SIG-M5 treated with dmso at 0.1 percent for 504 hours (cell line): Measurements from ENCODE around the gene SOX1.

ENCODE experiments used
- DNase-seq: peaks from one replicate; lab custom pipeline; 2025; ENCODE audit not compliant: unreplicated experiment; lab: John Stamatoyannopoulos, UW

Gene SOX1

GRCh38 chr13:112071723-112072533, 5.0 kb downstream of the SOX1 start:
- no peak for DNase-seq

DNA sequence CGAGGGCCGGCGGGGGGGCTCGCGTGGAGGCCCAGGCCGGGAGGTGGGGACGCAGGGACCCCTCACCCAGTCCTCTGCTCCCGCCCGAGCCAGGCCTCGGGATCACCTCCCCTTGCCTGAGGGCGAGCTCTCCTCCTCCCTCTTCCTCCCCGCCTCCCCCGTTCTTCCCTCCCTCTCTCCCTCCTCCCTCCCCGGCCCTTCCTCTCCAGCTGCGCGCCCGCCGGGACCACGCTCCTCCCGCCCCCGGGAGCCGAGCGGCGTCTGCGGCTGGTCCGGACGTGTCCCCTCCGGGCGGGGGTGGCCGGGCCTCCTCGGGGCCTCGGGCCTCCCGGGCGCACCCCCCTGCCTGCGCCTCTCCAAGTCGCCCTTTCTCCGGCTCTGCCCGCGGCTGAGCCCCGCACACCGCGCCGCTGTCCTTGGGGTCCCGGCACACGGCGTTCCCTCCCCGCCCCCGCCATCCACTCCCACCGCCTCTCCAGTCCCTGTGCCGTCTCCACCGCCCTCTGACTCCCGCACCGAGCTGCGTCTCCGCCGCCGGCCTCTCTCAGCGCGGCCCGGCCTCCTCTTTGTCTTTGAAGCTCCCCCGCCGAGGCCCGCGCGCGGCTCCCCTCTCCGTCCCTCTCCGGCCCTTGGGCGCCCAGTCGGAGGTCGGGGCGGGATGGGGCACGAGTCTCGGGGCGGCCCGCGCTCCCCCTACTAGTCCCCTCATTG, 5.7 kb downstream of the SOX1 start:
- DNase-seq: no peak

DNA sequence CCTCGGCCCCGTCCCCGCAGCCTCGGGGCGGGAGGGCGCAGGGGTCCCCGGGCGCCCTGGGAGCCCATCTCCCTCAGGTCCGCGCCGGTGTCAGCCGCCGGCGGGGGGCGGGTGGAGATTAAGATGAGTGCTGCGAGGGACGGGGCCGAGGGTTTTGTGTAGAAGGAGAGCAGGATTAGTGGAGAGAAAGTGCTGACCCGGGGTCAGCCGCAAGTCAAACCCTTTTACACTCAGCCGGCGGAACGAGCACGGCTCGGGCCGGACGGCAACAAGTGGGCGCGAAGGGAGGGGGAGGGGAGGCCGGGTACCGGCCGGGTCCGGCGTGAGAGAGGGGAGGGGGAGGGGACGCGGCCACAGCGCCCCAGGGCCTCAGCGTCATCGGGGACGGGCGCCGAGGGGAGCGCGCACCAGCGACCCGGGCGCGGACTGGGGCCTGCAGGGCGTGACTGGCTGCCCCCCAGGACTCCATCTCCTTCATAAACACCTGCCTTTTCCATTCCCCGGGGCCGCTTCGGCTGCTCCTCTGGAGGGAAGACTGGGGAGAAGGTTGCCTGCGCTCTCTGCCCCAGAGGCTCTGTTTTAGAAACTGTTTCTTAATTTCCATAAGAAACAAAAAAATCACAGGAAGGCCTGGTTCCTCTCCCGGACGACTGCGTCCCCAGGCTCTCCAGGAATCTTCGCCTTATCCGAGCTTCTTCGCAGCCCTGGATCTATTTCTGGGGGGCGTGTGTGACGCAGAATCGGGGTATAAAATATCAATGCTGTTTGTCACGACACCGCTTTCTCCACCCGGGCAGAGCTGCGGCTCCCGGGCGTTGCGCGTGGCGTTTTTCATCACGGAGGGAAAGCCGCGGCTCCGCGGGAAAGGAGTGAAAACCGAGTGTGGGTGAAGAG, 6.5 kb downstream of the SOX1 start:
- DNase-seq: no peak

- no peak for DNase-seq
Observed at GRCh38 chr13:112074139-112074865, 7.4 kb downstream of the SOX1 start.

- DNase-seq: no peak
Observed at GRCh38 chr13:112077729-112078128, 10.8 kb downstream of the SOX1 start.

- DNase-seq: no peak
Observed at GRCh38 chr13:112078216-112078615, 11.3 kb downstream of the SOX1 start.

GRCh38 chr13:112078879-112079531, 12.1 kb downstream of the SOX1 start:
- no peak for DNase-seq

DNA sequence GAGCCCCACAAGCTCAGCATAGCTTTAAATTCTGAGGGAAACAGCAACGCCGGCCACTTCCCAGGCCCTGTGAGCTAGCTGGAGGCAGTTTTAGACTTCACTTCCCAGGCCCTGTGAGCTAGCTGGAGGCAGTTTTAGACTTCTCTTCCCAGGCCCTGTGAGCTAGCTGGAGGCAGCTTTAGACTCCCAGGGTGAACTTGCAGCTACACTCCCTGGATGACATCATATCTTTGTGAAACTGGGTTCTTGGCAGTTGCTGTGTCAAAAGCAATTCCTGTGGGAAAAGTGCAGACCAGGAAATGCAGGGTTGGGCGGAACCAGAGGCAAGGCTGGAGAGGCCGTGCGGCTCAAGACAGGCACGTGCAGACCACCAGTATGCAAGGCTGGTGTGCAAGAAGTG, 12.7 kb downstream of the SOX1 start:
- no peak for DNase-seq

DNA sequence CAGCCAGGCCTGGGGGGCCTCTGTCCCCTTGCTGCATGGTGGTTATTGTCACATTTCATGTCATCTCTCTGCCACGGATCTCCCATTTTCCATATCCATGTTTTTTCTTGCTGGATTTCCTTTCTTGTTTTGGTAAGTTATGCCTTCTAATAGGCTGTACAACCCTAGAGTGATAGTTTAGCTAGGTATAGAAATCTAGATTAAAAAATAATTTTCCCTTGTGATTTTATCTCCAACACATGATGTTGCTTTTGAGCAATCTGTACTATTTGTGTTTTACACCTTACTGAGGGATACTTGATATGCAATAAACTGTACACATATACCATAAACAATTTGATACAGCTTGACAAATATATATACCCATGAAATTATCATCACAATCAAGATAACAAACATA, 17.0 kb downstream of the SOX1 start:
- no peak for DNase-seq

DNA sequence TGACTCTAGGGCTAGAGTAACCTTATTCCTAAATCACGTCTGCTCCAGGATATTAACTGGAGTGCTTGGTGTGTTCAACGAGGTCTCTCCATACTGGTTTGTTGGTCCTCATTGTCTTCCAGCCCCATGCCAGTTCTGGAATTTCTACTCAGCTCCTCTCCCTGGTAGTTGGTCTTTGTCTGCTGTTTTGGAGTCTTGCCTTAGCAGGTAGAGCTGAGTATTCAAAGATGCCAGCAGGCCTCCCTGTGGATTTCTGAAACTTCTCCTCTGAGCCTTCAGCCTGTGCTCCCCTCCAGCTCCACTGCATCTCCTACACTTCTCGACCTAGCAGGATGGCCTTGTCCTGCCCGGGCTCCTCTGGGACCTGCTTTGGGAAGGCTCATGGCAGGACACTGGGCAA, 25.5 kb downstream of the SOX1 start:
- DNase-seq: no peak

- no peak for DNase-seq
Observed at GRCh38 chr13:112095354-112095753, 28.4 kb downstream of the SOX1 start.

DNA sequence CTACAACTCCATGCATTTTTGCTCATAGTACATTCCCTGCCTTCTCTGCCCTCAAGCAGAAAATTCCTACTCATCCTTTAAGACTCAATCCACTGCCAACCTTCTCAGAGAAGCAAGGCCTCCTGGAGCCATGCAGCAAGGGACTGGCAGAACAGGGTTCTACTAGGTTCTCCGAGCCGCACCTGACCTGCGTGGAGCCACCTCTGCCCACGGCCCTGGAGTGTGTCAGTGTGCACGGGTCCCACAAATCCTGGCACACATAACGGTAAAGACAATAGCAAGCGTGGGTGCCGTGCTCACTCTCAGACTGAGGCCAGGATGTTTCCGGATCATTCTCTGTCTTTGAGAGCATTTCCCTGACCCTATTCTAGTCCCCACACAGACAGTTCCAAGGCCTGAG, 30.0 kb downstream of the SOX1 start:
- no peak for DNase-seq

DNA sequence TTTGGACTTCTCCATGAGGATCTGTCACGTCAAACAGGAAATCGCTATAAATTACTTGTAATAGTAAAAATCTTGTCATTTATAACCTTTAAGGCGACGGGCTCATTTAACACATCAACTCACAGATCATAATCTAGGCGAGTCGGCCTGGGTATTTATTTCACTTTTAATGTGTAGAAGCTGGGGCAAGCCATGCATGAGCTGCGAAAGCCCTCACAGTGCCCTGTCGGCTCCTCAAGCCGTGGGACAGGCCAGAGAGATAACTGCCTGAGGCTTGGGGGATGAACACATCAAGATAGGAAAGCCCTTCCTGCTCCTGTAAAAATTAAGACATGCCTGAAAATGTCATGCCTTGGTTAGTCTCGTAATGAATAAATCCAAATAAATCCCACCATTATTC, 30.8 kb downstream of the SOX1 start:
- DNase-seq: no peak

DNA sequence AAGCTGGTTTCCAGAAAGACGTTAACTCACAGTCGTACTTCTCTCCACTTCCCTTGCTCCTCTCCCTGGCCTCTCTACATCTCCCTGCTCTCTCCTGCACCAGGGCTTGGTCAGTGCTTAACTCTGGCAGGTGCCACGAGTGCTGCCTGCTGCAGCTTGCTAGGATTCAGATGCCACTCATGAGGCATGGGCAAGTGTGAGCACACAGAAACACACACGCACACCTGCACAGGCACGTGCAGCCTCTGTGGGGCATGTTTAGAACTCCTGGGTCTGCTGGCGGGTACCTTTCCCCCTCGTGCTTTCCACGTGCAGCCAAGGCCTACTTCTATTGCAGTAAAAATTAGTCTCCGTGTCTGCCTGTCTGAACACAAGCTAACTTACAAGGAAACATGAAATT, 31.8 kb downstream of the SOX1 start:
- no peak for DNase-seq

DNA sequence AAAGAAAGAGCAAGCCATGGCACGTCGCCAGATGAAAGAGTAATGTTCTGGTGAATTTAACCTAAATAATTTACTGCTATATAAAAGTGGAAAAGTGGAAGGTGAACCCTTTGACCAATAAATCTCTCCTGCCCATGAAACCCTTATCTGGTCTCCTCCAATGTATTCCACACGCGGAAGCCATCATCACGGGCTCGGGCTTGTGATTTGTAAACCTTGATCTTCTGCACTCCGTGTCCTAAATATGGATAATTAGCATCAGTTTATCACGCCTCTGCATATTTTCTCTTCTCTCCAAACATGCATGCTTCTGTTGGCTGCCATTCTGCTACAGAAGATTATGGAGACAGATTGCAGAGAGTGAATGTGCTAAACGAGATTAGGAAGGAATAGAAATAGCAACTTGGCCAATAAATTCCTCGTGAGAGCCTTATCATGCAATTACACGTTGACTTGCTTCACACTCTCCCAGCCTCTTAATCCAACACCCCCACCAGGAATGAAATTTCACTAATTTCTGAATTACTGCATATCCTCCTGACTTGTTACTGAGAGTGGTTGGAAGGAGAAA, 34.5 kb downstream of the SOX1 start:
- DNase-seq: no peak

DNA sequence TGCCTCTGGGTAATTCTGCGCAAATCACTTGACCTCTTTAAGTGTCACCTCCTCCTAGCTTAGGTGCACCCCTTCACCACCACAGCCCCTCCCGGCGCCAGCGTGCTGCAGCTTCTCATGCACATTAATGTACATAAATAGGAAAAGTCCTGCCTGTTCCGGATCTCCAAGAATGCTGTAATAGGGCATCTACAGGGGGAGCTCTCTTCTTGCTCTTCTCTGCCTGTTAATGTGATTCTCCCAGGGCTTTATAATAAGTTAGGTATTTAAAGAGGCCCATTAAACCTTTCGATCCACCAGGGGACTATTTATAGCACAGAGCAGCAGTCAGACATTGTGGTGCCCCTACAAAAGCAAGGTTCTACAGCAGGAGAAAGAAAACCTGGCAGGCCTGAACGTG, 35.3 kb downstream of the SOX1 start:
- no peak for DNase-seq

GRCh38 chr13:112103260-112103838, 36.4 kb downstream of the SOX1 start:
- no peak for DNase-seq

- no peak for DNase-seq
Observed at GRCh38 chr13:112103961-112104880, 37.3 kb downstream of the SOX1 start.

DNA sequence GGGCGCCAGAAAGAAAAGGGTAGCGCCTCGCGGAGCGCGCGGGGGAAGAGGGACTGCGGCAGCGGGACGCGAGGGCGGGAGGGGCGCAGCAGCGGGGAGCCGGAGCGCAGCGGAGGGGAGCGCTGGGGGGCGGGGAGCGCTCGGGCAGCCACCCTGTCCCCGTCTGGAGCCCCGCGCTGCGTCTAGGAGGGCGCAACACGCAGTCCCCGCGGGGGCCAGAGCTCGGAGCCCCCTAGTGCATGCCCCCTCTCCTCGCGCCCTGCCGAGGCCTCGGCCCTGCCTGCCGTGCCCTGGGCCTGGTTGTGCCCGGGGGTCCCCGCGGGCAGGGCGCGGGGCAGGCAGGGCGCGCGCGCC, 37.9 kb downstream of the SOX1 start:
- DNase-seq: no peak
